Heart right ventricle (tissue), 16 donors: Measurements from ENCODE around the gene ERBIN. TPM values are rescaled to one million over a fixed set of nuclear protein-coding genes. Genes with fewer than 3 reads are reported as not detected.

Source experiments
- ATAC-seq, 8 donors: fragments of 200-7000 bp; cut with Tn5 transposase; one replicate each; pipeline ENCODE4 v1.9.1; 2020; ENCODE audit warnings: mild to moderate bottlenecking in 8 of 8, moderate library complexity in 8 of 8, moderate number of reproducible peaks in 1 of 8
- DNase-seq, 2 donors: peaks; one replicate each; pipeline ENCODE4 v3.0.0-alpha.2; 2020
- H3K27ac ChIP-seq, 10 donors: fragments of 200-600 bp; sonication (generic) in 2 of 10; one replicate each; pipeline versions ENCODE4 v1.5.0 to v1.8.0; 2020 to 2022; ENCODE audit warnings: mild to moderate bottlenecking in 3 of 10
- H3K27me3 ChIP-seq, 7 donors: fragments of 200-600 bp; one replicate each; pipeline ENCODE4 v1.8.0; 2021 to 2022; ENCODE audit warnings: mild to moderate bottlenecking in 2 of 7
- H3K36me3 ChIP-seq, 9 donors: fragments of 200-600 bp; sonication (generic) in 1 of 9; one replicate each; pipeline versions ENCODE4 v1.5.0 to v1.8.0; 2020 to 2022; ENCODE audit warnings: mild to moderate bottlenecking in 2 of 9
- H3K4me1 ChIP-seq, 9 donors: fragments of 200-600 bp; sonication (generic) in 1 of 9; one replicate each; pipeline versions ENCODE4 v1.5.0 to v1.8.0; 2020 to 2022; ENCODE audit warnings: mild to moderate bottlenecking in 4 of 9
- H3K4me3 ChIP-seq, 10 donors: fragments of 200-600 bp; sonication (generic) in 2 of 10; one replicate each; pipeline versions ENCODE4 v1.5.0 to v1.8.0; 2020 to 2022; ENCODE audit warnings: mild to moderate bottlenecking in 7 of 10, moderate library complexity in 2 of 10
- H3K9me3 ChIP-seq, 11 donors: fragments of 200-600 bp in 10 of 11; sonication (generic) in 2 of 11; one replicate each; pipeline versions ENCODE4 v1.5.0 to v1.8.0; 2013 to 2022; ENCODE audit warnings: mild to moderate bottlenecking in 2 of 11, control low read depth in 1 of 11, moderate library complexity in 1 of 11
- CTCF ChIP-seq, 9 donors: fragments of 200-600 bp; sonication (generic) in 2 of 9; IDR thresholded peaks; one replicate each; pipeline versions ENCODE4 v1.5.0 to v1.8.0; 2021 to 2022; ENCODE audit warnings: antibody characterized with exemption in 9 of 9, mild to moderate bottlenecking in 5 of 9, moderate library complexity in 1 of 9
- WGBS, 2 donors: extraction: QIAGEN DNeasy Blood & Tissue Kit; methylation state at CpG; one replicate each; pipeline ENCODE4 v1.1.7; 2013; ENCODE audit warnings: inconsistent platforms in 1 of 2; 5-methylcytosine and 5-hydroxymethylcytosine counted together
- intact Hi-C, 10 donors: fragments of 100-400 bp; cut with DNase I; formaldehyde crosslinking; loops; one replicate each; pipeline versions ENCODE4 v1.11.1 to v1.14.2; 2022
- polyA plus RNA-seq, 2 donors: library from polyadenylated mRNA; stranded (reverse); fragments of 200-250 nt; gene quantifications; one replicate each; pipeline ENCODE4 v1.2.3, GENCODE V29; 2013
- total RNA-seq, 10 donors: library from RNA; stranded (reverse); fragmentation: NEBNext Ultra II Directional in 3 of 10; extraction: Animal tissue kit (Norgen Biotek cat#: 25700) in 3 of 10; gene quantifications; one replicate each; pipeline versions ENCODE4 v1.2.1 to v1.2.4, GENCODE V29; 2021 to 2023
- donor health status: Arrhythmogenic right ventricular cardiomyopathy.
- donor health status: ischemic (EF 13 %, LVEDD 7.1; RV severe dilation, severe dysfunction).
- donor health status: healthy with polysubstance abuse.
- donor health status: DM: no; HTN: yes; CAD: no.
- donor health status: DM: no; HTN: no; CAD: no.
- donor health status: ischemic (EF 25% LVEDD 6.9; RV normal size, moderate dysfunction).
- donor health status: ischemic (EF 25% LVEDD 5.7; RV mildly dilated, moderate dysfunction).
- donor health status: healthy.
- donor health status: DM: yes; HTN: yes; CAD: no.
- donor health status: Ischemic cardiomyopathy.
- donor health status: ischemic (EF 35%, LVEDD 5.7; RV mildly dilated, moderate dysfunction).
- donor health status: nonischemic (EF 11% LVEDD 7.7; RV severe dilation, severe dysfunction).
- donor health status: DM: yes; HTN: yes; CAD: no.
- donor health status: PGD.
- donor health status: ischemic (EF 29% LVEDD 5.4; RV normal size, mild dysfunction).
- donor health status: nonischemic (EF 23%, LVEDD 6.1; RV moderate dilation, normal function).

The ERBIN gene
- total and polyA plus RNA-seq, 12 donors: 7.4 to 63.3 (median 42.5) TPM

- H3K4me1 ChIP-seq: peaks cover 0 to 27% (median 5%) of the 10 kb centered on the region in 9 donors
- no peaks in the 10 kb centered on the region for H3K9me3 ChIP-seq
- H3K27ac ChIP-seq: no peak overlapping the region
- H3K27me3 ChIP-seq: no peaks in the 10 kb centered on the region
- WGBS, 2 donors: 95 to 96% methylated on average over 4 of the region's 4 CpGs
- no peak overlapping the region for H3K4me3 ChIP-seq
- no peak for TF ChIP-seq CTCF (IDR thresholded peaks at IDR 0.05)
- no peak for DNase-seq
- intact Hi-C loops: no loop called here
- no peak for ATAC-seq
- peaks cover 0 to 28% (median 0%) of the 10 kb centered on the region in 9 donors for H3K36me3 ChIP-seq
These were observed 61.6 kb downstream of the ERBIN start for GRCh38 chr5:65987982-65988381.

GRCh38 chr5:65989158-65989557, 62.8 kb downstream of the ERBIN start:
- 66 to 67% methylated on average over 4 of the region's 4 CpGs for WGBS, 2 donors
- DNase-seq (no peak), ATAC-seq (no peak)
- Histone ChIP-seq H3K27me3 (no peaks in the 10 kb centered on the region), H3K27ac (no peak overlapping the region), H3K9me3 (no peaks in the 10 kb centered on the region), H3K4me3 (no peak overlapping the region), H3K4me1 (peaks cover 0 to 24% (median 5%) of the 10 kb centered on the region in 9 donors), H3K36me3 (peaks cover 0 to 39% (median 0%) of the 10 kb centered on the region in 9 donors)
- no peak for TF ChIP-seq CTCF (IDR thresholded peaks at IDR 0.05)
- intact Hi-C loops: no loop called here

GRCh38 chr5:65992630-65993029, 66.3 kb downstream of the ERBIN start:
- peaks cover 0 to 68% (median 0%) of the 10 kb centered on the region in 9 donors for H3K36me3 ChIP-seq
- H3K4me3 ChIP-seq: no peak overlapping the region
- H3K9me3 ChIP-seq: no peaks in the 10 kb centered on the region
- TF ChIP-seq CTCF (IDR thresholded peaks at IDR 0.05): no peak
- ATAC-seq (no peak), DNase-seq (no peak)
- intact Hi-C loops: no loop called here
- no peak overlapping the region for H3K27ac ChIP-seq
- no peaks in the 10 kb centered on the region for H3K4me1 ChIP-seq
- H3K27me3 ChIP-seq: no peaks in the 10 kb centered on the region
- WGBS, 2 donors: 88 to 91% methylated on average over 7 of the region's 7 CpGs

- no peak for DNase-seq
- no peak for TF ChIP-seq CTCF (IDR thresholded peaks at IDR 0.05)
- H3K4me3 ChIP-seq: no peak overlapping the region
- no peaks in the 10 kb centered on the region for H3K4me1 ChIP-seq
- H3K27me3 ChIP-seq: no peaks in the 10 kb centered on the region
- intact Hi-C loops: no loop called here
- no peak for ATAC-seq
- H3K27ac ChIP-seq: no peak overlapping the region
- 98 to 100% methylated on average over 1 of the region's 1 CpG for WGBS, 2 donors
- no peaks in the 10 kb centered on the region for H3K9me3 ChIP-seq
- peaks cover 0 to 84% (median 0%) of the 10 kb centered on the region in 9 donors for H3K36me3 ChIP-seq
These were observed 67.9 kb downstream of the ERBIN start for GRCh38 chr5:65994117-65994786.
